Adrenal gland (tissue), 12 donors: ENCODE results near the gene ARPP21. TPM values are rescaled to one million over a fixed set of nuclear protein-coding genes. Genes with fewer than 3 reads are reported as not detected.

Experiments
- DNase-seq, 7 donors: peaks; one replicate each; pipeline ENCODE4 v3.0.0-alpha.2; 2019 to 2020
- H3K27ac ChIP-seq, 5 donors: fragments of 200-600 bp; sonication (generic) in 4 of 5; 1 replicate in 3 of 5; 2 replicates in 2 of 5; pipeline versions ENCODE4 v1.5.1 to v1.8.0; 2016 to 2020; ENCODE audit warnings: mild to moderate bottlenecking in 1 of 5
- H3K27me3 ChIP-seq: fragments of 200-600 bp; 2 replicates; pipeline ENCODE4 v1.8.0; 2021
- H3K36me3 ChIP-seq, 2 donors: fragments of 200-600 bp; replicated peaks in 1 of 2; 1 replicate in 1 of 2; 2 replicates in 1 of 2; pipeline versions ENCODE4 v1.5.1 to v1.8.0; 2018 to 2022
- H3K4me1 ChIP-seq, 2 donors: fragments of 200-600 bp; replicated peaks in 1 of 2; 1 replicate in 1 of 2; 2 replicates in 1 of 2; pipeline versions ENCODE4 v1.5.1 to v1.8.0; 2018 to 2021
- H3K4me3 ChIP-seq, 4 donors: fragments of 200-600 bp; sonication (generic) in 3 of 4; one replicate each; pipeline ENCODE4 v1.5.1; 2016 to 2018
- H3K9me3 ChIP-seq, 3 donors: fragments of 200-600 bp; sonication (generic) in 1 of 3; replicated peaks in 1 of 3; 1 replicate in 2 of 3; 2 replicates in 1 of 3; pipeline versions ENCODE4 v1.5.1 to v1.8.0; 2016 to 2021
- POLR2A ChIP-seq, 2 donors: fragments of 450-650 bp; IDR thresholded peaks; one replicate each; pipeline ENCODE4 v1.6.1; 2017; ENCODE audit warnings: antibody characterized with exemption in 2 of 2, mild to moderate bottlenecking in 2 of 2, moderate library complexity in 1 of 2
- WGBS, 4 donors: extraction: QIAGEN DNeasy Blood & Tissue Kit in 2 of 4; methylation state at CpG; one replicate each; pipeline versions ENCODE4 v1.1.5 to v1.1.7; 2013 to 2017; 5-methylcytosine and 5-hydroxymethylcytosine counted together
- intact Hi-C, 2 donors: fragments of 100-400 bp; cut with DNase I; formaldehyde crosslinking; loops; one replicate each; pipeline versions ENCODE4 v1.14.1 to v1.15.0; 2022 to 2023
- polyA plus RNA-seq, 3 donors: library from polyadenylated mRNA; stranded (reverse); fragments of 200-250 nt in 2 of 3; fragments of 350-450 nt in 1 of 3; fragmentation: Illumina TruSeq in 1 of 3; extraction: RNeasy Lipid Tissue Mini Kit (QIAGEN cat#74804) in 1 of 3; gene quantifications; one replicate each; pipeline ENCODE4 v1.2.3, GENCODE V29; 2013 to 2014
- total RNA-seq, 9 donors: library from RNA; depleted of rRNA in 4 of 9; stranded (reverse); fragments of >200 nt in 4 of 9; fragments of 120-200 nt in 1 of 9; fragmentation: NEBNext Ultra II Directional in 1 of 9; extraction: Animal tissue kit (Norgen Biotek cat#: 25700) in 1 of 9; gene quantifications; one replicate each; pipeline versions ENCODE4 v1.1.0 to v1.2.4, GENCODE V29; 2013 to 2023
- TF ChIP-seq, protein P1 (sequence below), 6 experiments: fragments of 450-650 bp in 4 of 6; fragments of 200-600 bp in 2 of 6; sonication (generic) in 1 of 6; IDR thresholded peaks; 1 replicate in 5 of 6; 2 replicates in 1 of 6; pipeline versions ENCODE4 v1.5.1 to v1.8.0; 2016 to 2021; ENCODE audit warnings: antibody characterized with exemption in 6 of 6, mild to moderate bottlenecking in 2 of 6, moderate library complexity in 1 of 6
- donor health status: healthy with polysubstance abuse.
- donor health status: Bipolar disorder and iron deficiency.
- donor health status: DM: yes; HTN: yes; CAD: no.
- donor health status: DM: no; HTN: no; CAD: no.
- donor health status: DM: no; HTN: no; CAD: no.
- donor health status: DM: yes; HTN: yes; CAD: no.

Gene ARPP21
- total and polyA plus RNA-seq, 12 donors, result 0.32 to 0.79 (median 0.72) TPM; not detected in 9

DNA sequence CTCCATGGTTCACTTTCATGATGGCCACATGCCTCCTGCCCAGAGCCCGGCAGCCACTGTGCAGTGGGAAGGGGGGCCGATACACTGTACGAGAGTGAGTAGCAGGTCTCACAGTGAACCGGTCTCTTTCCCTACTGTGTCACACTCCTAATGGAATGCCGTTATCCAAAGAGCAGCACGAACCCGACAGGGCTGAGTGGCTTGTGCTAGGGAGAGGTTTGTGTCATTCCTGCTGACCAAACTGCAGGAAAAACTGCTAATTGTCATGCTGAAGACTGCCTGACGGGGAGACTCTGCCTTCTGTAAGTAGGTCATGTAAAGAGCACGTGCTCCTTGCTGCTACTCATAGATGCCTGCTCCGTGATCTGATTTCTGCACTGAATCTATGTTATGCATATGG lies 105.1 kb downstream of the ARPP21 start:
- H3K27me3 ChIP-seq, result no peaks in the 10 kb centered on the region
- intact Hi-C loops, result no loop called here
- H3K4me1 ChIP-seq, result no peaks in the 10 kb centered on the region
- no peak overlapping the region for H3K4me3 ChIP-seq
- TF ChIP-seq POLR2A (IDR thresholded peaks at IDR 0.05), result no peak
- TF ChIP-seq, protein P1, sequence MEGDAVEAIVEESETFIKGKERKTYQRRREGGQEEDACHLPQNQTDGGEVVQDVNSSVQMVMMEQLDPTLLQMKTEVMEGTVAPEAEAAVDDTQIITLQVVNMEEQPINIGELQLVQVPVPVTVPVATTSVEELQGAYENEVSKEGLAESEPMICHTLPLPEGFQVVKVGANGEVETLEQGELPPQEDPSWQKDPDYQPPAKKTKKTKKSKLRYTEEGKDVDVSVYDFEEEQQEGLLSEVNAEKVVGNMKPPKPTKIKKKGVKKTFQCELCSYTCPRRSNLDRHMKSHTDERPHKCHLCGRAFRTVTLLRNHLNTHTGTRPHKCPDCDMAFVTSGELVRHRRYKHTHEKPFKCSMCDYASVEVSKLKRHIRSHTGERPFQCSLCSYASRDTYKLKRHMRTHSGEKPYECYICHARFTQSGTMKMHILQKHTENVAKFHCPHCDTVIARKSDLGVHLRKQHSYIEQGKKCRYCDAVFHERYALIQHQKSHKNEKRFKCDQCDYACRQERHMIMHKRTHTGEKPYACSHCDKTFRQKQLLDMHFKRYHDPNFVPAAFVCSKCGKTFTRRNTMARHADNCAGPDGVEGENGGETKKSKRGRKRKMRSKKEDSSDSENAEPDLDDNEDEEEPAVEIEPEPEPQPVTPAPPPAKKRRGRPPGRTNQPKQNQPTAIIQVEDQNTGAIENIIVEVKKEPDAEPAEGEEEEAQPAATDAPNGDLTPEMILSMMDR (IDR thresholded peaks at IDR 0.05), result no peak
- DNase-seq, result no peak
- no peaks in the 10 kb centered on the region for H3K9me3 ChIP-seq
- WGBS, 4 donors, result 36 to 50% (median 46%) methylated on average over 10 of the region's 10 CpGs
- H3K27ac ChIP-seq, result no peak overlapping the region
- no peaks in the 10 kb centered on the region for H3K36me3 ChIP-seq

GRCh38 chr3:35745351-35745750 lies 106.0 kb downstream of the ARPP21 start:
- Histone ChIP-seq H3K4me3 (no peak overlapping the region), H3K27ac (no peak overlapping the region), H3K4me1 (no peaks in the 10 kb centered on the region), H3K36me3 (no peaks in the 10 kb centered on the region), H3K9me3 (no peaks in the 10 kb centered on the region), H3K27me3 (no peaks in the 10 kb centered on the region)
- intact Hi-C loops, result no loop called here
- no peak for DNase-seq
- WGBS, 4 donors, result 59 to 64% (median 61%) methylated on average over 1 of the region's 1 CpG
- no peak for TF ChIP-seq POLR2A (IDR thresholded peaks at IDR 0.05)
- TF ChIP-seq, protein P1 (IDR thresholded peaks at IDR 0.05), result no peak

GRCh38 chr3:35745802-35746484 lies 106.6 kb downstream of the ARPP21 start:
- Histone ChIP-seq H3K27me3 (no peaks in the 10 kb centered on the region), H3K36me3 (no peaks in the 10 kb centered on the region), H3K4me3 (no peak overlapping the region), H3K9me3 (no peaks in the 10 kb centered on the region), H3K27ac (no peak overlapping the region), H3K4me1 (no peaks in the 10 kb centered on the region)
- intact Hi-C loops, result no loop called here
- DNase-seq, result no peak
- TF ChIP-seq, protein P1 (IDR thresholded peaks at IDR 0.05), result no peak
- no peak for TF ChIP-seq POLR2A (IDR thresholded peaks at IDR 0.05)
- 77 to 90% (median 83%) methylated on average over 2 of the region's 2 CpGs for WGBS, 4 donors

- Histone ChIP-seq H3K36me3 (no peaks in the 10 kb centered on the region), H3K9me3 (no peaks in the 10 kb centered on the region), H3K4me3 (no peak overlapping the region), H3K4me1 (no peaks in the 10 kb centered on the region), H3K27ac (no peak overlapping the region), H3K27me3 (no peaks in the 10 kb centered on the region)
- intact Hi-C loops, result no loop called here
- no peak for DNase-seq
- no peak for TF ChIP-seq POLR2A (IDR thresholded peaks at IDR 0.05)
- TF ChIP-seq, protein P1 (IDR thresholded peaks at IDR 0.05), result no peak
- 61 to 64% (median 63%) methylated on average over 2 of the region's 2 CpGs for WGBS, 4 donors
Observed at GRCh38 chr3:35746492-35746891, 107.2 kb downstream of the ARPP21 start.
